WI38 (cell line): ENCODE data around the gene PTPN2.

Experiments
- H3K4me3 ChIP-seq: 2 replicates; pipeline ENCODE4 v1.5.1; 2011; ENCODE audit warnings: low read depth, mild to moderate bottlenecking, control low read depth, low read length
- CTCF ChIP-seq: IDR thresholded peaks from 2 replicates; pipeline ENCODE4 v1.5.1; 2012; ENCODE audit warnings: low read depth, mild to moderate bottlenecking, control low read depth, low read length

Gene PTPN2

GRCh38 chr18:12863687-12864216 lies 20.3 kb downstream of the PTPN2 start:
- H3K4me3 ChIP-seq, result no peak overlapping the region
- no peak for TF ChIP-seq CTCF

GRCh38 chr18:12862874-12863482 lies 21.1 kb downstream of the PTPN2 start:
- H3K4me3 ChIP-seq, result no peak overlapping the region

GRCh38 chr18:12862467-12862866 lies 21.6 kb downstream of the PTPN2 start:
- H3K4me3 ChIP-seq, result no peak overlapping the region

More at GRCh38 chr18:12862874-12863482, 21.1 kb downstream of the PTPN2 start:
- TF ChIP-seq CTCF, result no peak

GRCh38 chr18:12861637-12862036 lies 22.4 kb downstream of the PTPN2 start:
- TF ChIP-seq CTCF, result no peak
- H3K4me3 ChIP-seq, result no peak overlapping the region

More at GRCh38 chr18:12862467-12862866, 21.6 kb downstream of the PTPN2 start:
- TF ChIP-seq CTCF, result no peak

- TF ChIP-seq CTCF, result no peak
- H3K4me3 ChIP-seq, result no peak overlapping the region
Measured at GRCh38 chr18:12860530-12860929, 23.5 kb downstream of the PTPN2 start.

GRCh38 chr18:12858991-12859390 lies 25.0 kb downstream of the PTPN2 start:
- TF ChIP-seq CTCF, result no peak
- H3K4me3 ChIP-seq, result no peak overlapping the region

GRCh38 chr18:12857991-12858544 lies 26.0 kb downstream of the PTPN2 start:
- no peak overlapping the region for H3K4me3 ChIP-seq
- no peak for TF ChIP-seq CTCF
